GM21447 (cell line): ENCODE measurements around the gene HOXA3.

Experiments
- ATAC-seq: cut with Tn5 transposase; IDR thresholded peaks from one replicate; pipeline ENCODE4 v1.9.1; 2021; ENCODE audit not compliant: unreplicated experiment

The HOXA3 gene

GRCh38 chr7:27189997-27190748 lies 37.8 kb upstream of the HOXA3 start:
- ATAC-seq: no peak

- ATAC-seq: no peak
These were observed 37.1 kb upstream of the HOXA3 start for GRCh38 chr7:27189295-27189996.

GRCh38 chr7:27188386-27189294 lies 36.3 kb upstream of the HOXA3 start:
- ATAC-seq: no peak

- no peak for ATAC-seq
These were observed 35.3 kb upstream of the HOXA3 start for GRCh38 chr7:27187475-27188385.

- no peak for ATAC-seq
These were observed 34.5 kb upstream of the HOXA3 start for GRCh38 chr7:27186668-27187474.

GRCh38 chr7:27185854-27186667 lies 33.7 kb upstream of the HOXA3 start:
- ATAC-seq: no peak

- no peak for ATAC-seq
These were observed 32.9 kb upstream of the HOXA3 start, which contains the start of gene HOXA11 for GRCh38 chr7:27185013-27185853. Gene HOXA11 (minus strand): TSS chr7:27185232. CDS start chr7:27185144, 88 bp downstream.

- ATAC-seq: no peak
These were observed 32.1 kb upstream of the HOXA3 start for GRCh38 chr7:27184337-27185012.

GRCh38 chr7:27183682-27184336 lies 31.4 kb upstream of the HOXA3 start:
- no peak for ATAC-seq

GRCh38 chr7:27182861-27183681 lies 30.7 kb upstream of the HOXA3 start:
- ATAC-seq: no peak

- ATAC-seq: no peak
These were observed 30.0 kb upstream of the HOXA3 start for GRCh38 chr7:27182285-27182841.

- no peak for ATAC-seq
These were observed 29.5 kb upstream of the HOXA3 start for GRCh38 chr7:27181795-27182275.

- ATAC-seq: no peak
These were observed 28.3 kb upstream of the HOXA3 start for GRCh38 chr7:27180431-27181420.
